Superior temporal gyrus (tissue), 1 donor: ENCODE measurements around the gene GRID1.

Experiments
- DNase-seq: peaks from one replicate; pipeline ENCODE4 v3.0.0-alpha.2; 2016; ENCODE audit errors: extremely low spot score

Gene GRID1

DNA sequence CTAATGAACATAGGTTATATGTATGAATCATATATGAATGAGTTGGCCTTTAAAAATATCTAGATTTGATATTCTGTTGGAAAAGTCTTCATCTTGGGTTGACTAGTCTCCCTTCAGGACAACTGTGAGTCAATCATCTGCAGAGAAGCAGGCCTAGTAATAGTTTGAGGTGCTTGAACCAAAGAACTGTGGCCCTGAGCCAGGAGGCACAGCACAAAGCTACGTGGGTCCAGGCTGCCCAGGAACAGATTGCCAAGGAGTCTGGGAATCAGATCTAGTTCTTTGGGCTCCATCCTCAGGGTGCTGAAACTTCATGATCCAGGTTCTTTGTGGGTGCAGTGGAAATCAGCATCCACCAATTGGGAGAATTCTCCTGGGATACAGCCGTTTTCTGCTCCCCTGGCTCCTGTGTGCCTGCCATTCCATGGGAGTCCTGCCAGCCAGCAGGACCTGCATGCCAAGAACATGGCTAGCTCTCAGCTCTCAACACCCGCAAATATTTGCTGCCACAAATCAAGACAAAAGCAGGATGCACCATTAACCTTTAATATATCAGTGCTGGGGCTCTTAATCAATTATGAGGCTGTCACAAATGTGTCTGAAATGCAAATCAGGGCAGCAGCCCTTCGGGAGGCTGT, 709.0 kb downstream of the GRID1 start:
- DNase-seq = no peak

DNA sequence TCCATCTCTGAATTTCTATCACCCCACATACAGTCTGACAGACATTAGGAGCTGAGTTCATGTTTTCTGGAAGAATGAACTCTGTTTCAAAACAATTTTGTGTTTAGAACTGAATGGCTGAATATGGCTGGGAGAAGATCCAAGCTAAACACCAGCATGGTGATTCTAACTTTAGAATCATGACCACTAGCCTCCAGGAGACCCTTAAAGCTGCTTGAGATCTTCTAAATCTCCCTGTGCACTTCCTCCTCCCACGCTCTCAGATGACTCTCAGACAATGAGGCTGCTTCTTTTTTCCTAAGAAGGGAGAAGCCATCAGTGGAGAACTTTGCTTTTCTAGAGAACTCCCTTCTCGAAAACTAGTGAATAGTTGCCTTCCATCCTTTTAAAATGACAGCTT, 711.2 kb downstream of the GRID1 start:
- no peak for DNase-seq

DNA sequence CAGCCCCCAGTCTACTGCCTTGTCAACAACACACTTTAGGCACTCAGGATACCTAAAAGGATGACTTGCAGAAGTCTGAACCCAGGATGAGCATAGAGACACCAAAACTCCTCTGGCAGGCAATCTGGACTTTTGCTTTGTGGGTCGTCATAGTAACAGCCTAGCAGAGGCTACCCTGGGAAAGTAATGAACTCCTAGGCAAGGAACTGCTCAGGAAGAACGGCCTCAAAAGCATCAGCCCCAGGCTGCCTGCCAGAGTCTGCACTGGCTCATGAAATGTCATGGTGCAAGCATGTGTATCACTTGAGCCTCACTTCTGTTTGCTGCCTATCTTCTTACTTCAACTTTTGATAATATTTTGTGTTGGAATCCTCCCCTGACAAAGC, 715.1 kb downstream of the GRID1 start:
- DNase-seq = no peak

DNA sequence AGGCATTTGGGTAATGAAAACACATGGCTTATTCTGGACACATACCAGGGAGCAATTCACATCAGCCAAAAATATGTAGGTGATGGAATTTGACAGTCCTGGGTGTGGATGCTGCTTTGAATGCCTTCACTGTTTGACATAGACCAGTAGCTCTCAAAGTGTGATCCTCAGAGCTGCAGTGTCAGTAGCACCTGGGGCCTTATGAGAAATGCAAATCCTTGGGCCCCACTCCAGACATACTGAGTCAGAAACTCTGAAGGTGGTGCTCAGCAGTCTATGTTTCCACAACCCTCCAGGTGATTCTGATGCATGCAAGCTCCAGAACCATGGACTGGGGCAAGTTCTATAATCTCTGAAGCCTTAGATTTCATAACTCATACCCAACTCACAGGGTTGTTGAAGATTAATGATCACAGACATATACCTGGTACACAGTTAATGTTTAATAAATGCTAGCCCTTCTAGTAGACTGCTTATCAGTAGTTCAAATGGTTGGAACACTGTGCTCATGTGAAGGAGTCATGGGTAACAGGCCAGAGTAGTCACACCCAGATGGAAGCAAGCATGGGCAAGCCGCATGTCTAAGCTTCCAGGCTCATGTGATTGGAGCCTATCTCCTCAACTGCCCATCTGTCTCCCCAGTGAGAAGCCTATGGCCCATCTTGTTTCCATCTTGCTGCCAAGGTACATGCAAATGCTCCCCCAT, 715.7 kb downstream of the GRID1 start:
- no peak for DNase-seq

DNA sequence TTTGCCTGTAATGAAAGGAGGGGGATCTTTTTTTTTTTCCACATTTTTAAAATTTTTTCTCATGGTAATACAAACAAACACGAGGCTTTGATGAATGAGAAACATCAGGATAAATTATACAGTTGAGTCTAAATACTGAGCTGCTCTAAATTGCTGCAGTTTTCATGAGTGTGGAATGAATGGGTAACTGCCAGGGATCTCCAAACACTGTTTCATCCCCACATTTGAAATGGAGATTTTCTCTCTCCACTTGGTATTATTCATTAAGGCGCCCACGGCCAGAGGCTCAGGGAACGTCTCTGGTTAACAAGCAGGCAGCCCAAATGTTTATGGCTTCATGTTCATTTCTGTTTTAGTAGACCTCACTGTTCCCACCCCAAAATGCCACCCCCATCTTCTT, 717.1 kb downstream of the GRID1 start:
- DNase-seq = no peak

DNA sequence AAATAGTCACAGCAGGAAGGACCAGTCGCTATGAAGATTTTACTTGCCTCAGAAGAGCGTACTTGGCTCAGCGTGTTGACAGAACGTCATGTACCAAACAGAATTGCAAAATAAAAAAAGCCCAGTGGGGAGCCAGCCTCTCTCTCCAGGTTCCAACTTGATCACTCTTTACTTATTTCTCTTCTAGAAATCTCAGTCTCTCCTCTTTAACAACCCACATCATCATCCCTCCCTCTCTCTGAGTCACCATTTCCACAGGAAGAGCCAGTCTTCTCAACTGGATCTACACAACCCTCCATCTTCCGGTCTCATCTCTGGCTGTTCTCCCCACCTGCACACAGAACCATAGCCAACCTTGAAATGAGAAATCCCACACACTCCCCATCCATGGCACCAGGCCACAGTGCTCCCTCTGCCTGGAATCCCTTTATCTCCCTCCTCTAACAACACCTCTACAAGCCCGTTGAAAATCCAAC, 718.3 kb downstream of the GRID1 start:
- DNase-seq = peak; percentile 60

DNA sequence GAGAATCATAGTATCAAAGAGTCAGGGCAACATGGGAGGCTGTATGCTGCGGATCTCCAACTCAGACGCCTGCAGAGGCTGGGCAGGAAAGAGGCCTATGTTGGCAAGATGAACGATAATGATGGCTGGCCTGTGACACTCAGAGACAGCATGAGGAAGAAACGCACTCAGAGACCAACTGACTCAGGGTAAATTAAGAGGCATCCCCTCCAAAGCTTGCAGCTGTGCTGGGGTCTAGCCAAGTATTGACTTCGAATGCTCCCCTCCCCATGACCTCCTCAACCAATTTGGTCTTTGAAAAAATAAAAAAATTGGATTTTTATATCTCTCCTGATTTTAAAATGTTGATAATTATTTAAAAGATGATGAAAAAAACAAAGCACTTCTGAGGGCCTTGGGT, 718.9 kb downstream of the GRID1 start:
- DNase-seq = no peak

DNA sequence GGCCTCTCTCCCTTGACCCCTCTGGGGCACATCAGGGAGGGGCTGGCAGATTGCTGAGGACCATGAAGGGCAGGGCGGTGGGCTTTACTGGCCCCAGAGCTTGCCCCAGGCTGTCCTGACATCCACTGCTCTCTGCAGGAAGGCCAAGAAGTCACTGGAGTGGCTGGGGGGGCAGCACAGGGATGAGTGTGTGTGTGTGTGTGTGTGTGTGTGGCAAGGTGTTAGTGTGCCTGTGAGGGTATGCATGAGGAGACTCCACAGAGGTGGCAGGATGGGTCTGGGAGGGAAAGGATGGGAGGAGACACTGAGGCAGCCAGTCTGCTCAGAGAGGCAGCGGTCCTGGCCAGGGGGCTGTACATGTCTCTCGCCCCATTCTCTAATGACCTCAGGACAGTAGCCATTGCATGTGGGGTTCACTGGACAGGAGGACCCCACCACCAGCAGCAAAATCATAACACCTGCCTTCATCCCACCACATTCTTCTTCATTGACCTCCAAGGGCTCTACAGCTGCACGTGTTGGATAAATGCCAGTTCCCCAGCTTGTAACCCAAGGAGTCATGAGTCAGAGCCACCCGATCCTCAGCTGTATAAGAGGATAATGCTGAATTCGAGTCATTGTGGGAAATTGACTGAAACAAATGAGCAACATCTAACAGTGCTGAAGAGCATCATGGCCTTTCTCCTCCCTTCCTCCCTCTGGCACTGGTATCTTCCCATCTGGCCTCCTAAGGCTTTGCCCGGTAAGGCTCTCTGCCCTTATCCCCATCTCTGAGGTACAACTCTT, 720.5 kb downstream of the GRID1 start:
- DNase-seq = peak; percentile 62

DNA sequence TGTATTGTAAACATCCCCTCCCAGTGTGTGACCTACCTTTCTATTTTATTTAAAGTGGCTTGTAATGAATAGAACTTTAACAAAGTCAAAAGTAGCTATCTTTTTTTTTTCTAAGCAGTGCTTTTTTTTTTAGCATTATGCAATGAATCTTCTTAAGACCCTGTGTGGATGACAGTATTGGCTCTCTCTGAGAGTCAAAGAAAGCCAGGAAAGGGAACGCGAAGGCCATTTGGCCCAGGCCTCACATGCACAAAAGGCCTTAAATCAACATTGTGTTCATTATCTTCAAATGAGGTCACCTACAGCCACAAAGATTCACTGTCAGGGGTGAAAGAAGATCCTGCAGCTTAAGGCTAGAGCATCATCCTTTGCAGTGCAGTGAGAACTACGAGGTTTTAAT, 721.5 kb downstream of the GRID1 start:
- DNase-seq = no peak

DNA sequence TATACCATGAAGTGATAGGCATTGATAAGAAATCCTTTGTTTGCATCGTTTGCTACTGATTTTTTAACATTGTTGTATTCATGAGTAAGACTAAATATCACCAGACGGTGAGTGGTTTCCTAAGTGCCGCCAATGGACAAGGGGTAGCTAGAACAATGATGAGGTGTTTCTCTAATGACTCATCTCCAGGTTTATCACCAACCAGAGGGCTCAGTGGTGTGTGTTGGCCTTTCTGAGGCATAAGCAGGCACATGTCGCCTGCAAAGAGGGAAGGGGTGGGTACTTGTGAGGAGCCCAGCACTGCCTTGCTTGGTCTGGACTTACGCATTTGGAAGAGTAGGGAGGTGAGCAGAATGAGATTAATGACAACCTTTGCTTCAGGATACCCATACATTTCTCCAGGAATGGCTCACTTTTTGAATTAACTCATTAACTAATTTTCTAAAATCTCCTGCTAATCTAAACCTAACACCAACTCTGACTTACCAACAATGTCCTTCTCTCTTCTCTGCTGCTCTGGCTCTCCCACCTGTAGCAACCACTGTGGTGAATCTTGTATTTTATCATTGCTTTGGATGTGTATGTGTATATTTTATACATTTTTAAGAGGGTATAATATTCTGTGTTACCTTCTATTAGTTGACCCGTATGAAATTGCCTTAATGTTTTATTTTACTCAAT, 722.6 kb downstream of the GRID1 start:
- DNase-seq = no peak

DNA sequence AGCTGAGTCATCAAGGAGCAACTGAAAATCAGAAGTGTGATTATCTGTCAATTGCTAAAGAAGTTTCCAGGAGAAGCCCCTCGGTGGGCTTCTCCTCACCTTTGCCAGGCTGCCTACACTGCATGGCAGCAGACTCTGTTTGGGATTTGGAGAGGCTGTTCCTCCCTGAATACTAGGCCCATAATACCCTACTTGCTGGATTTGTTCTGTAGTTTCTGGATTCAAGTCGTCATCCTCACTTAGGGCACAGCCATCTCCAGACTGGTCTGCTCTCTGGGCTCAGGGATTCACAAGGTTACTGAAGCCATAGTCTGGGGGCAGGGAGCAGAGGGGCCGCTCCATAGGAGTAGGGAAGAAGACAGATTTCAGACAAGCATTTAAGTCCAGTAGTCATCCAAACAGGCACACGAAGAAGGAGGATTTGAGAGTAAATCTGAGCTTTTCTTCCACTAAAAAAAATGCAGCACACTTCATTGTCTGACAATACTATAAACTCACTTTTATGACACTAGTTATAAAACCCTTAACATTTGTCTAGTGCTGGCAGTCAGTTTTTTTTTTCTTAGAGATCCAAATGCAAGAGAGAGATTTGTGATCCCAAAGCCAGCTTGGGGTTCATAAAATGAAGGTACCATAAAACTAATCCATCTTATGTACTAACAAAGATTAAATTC, 723.3 kb downstream of the GRID1 start:
- no peak for DNase-seq

DNA sequence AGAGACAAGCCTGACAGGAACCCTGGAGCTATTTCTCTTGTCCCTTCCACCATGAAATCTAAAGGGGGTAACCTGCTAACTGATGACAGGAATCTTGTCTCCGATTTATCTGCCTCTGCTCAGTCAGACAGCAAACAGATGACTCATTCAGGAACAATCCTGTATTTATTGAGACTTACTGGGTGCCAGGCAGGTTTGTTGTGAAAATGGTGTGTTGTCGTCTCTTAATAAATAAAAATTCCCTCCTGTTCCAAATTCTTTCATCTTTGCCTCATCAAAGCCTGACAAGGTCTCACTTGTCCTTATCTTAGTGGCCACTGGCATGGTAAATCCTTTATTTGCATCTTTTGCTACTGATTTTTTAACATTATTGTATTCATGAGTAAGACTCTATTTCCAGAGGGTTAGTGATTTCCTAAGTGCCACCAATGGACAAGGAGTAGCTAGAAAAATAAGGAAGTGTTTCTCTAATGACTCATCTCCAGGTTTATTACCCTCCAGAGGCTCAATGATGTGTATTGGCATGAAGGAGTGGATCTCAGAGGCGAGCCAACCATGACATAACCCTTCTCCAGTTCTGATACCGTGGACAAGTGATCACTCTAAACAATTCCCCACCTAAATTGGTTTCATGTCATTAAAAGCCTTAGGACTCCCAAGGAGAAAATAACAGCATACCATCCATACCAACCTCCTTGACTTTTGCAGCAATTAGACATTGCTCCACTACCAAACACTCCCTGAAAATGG, 724.0 kb downstream of the GRID1 start:
- no peak for DNase-seq

DNA sequence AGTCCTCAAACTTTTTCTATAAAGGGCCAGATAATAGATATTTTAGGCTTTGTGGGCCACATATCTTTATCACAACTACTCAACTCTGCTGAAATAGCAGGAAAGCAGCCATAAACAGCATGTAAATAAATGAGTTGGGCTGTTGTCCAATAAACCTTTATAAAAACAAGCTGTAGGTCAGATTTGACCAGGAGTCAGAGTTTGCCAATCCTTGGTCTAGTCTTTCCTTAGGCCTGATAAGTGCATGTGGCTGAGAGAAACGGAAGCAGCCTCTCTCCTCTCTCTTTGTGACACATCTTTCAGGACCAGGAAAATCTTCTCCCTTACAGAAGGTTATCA, 724.5 kb downstream of the GRID1 start:
- no peak for DNase-seq

DNA sequence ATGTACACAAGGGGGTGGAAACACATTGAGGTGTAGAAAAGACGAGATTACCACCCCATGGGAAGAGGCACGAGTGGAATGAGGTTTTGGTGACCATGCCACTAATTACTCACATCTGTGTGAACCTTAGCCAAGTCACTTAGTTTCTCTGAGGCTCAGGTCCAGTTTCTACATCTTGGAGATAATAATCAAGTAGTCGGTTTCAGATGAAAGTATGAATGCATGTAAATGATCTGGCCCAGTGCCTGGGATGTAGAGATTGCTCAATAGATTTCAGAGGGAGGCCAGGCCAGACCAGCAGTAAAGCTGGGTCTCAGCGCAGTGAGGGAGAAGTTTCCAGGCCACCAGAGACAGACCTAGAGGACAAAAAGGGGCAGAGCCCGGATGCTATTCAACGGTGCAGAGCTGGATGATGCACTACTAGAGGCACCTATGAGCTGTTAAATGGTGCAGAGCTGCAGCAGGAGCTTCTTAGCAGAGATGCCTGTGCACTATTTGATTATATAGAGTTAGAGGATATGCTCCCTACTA, 725.1 kb downstream of the GRID1 start:
- DNase-seq = no peak

DNA sequence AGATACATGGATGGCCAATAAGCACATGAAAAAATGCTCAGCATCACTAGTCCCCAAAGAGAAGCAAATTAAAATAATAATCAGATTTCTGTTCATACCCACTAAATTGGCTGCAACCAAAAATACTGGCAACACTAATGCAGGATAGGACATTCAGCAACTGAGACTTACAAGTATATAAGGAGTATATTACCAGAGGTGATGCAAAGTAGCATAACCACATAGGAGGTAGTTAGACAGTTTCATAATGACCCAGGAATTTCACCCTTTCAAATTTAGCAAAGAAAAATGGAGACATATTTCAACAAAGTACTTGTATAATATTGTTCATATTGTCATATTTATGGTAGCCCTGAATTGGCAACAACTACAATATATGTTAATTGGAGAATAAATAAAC, 727.8 kb downstream of the GRID1 start:
- no peak for DNase-seq

DNA sequence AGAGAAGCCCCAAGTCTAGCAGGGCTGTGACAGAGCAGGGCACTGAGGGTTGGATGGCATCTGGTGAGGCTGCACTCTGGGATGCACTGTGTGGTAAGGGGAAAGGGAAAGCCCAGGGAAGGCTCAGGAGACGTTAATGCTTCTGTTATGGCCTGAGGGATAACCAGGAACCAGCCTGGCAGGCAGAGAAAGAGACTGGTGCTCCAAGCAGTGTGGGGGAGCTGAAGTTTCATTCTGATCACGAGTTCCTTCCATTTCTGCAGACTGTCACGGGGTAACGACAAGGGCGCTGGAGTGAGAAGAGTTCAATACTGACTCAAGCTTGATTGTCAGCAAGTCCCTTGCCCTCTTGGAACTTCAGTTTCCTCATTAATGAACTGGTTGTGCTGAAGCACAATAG, 730.9 kb downstream of the GRID1 start:
- no peak for DNase-seq

DNA sequence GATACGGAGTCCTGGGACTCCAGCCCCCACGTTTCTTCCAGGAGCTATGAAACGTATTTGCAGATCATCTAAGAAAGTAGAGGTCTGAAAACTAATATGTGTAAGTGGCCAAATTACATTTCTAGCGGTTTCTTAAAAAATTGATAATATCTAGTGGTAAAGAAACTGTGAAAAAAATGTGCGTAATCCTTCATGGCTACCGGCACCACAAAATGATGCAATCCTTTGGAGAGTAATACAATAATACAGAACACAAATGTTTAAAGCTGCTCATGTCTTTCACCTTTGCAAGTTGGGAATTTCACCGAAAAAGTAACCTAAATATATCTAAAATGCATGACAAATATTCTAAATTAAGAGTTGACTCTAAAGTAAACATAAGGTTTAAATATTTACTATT, 742.1 kb downstream of the GRID1 start:
- no peak for DNase-seq

DNA sequence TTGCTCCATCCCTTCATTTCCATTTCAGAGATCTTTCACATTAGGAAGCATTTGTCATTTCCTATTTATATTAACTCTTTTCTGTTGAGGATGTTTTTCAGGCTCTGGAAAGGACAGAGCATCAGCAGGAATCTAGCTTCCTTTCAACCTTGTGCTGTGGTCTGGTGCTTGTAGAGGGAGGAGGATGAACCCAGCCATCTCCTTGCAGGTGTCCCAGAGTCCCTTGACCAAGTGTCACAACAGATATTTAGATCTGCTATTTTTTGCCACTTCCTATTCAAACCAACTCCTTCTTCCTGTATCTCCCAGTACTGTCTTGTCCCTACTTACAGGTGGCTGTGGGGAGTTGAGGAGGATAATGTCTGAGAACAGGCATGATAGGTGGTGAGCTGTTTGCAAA, 742.8 kb downstream of the GRID1 start:
- no peak for DNase-seq

DNA sequence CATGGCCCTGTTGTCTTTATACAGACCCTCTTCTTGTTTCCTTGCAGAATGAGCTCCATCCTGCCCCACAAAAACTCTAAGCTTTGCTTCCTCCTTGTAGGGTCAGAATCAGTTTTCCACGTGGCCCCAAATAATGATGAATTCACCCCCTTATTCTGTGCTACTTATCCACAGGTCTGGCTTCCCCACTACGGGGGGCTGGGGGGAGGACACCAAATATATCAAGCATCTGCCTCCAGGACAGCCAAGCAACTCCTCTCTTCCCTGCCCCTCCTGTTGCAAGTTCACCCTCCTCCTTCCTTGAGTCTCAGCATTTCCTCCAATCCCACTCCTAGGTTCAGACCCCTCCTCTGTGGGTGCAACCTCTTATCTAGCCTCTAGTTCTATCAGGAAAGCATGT, 743.3 kb downstream of the GRID1 start:
- no peak for DNase-seq

DNA sequence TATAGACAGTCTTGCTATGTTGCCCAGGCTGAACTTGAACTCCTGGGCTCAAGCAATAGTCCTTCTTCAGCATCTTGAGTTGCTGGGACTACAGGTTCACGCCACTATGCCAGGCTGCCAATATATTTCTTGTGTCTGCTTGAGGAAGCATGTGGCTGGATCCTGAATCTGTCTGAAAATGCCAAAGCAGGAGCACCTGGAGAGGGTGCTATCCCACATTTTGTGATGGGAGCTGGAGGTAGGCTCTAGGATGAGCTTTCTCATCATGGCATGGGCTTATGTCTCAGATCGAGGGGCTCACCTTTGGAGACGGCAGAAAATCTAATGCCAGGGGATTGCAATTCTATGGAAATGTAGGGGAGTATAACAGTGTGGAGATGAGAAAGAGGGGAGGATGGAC, 744.2 kb downstream of the GRID1 start:
- DNase-seq = no peak

DNA sequence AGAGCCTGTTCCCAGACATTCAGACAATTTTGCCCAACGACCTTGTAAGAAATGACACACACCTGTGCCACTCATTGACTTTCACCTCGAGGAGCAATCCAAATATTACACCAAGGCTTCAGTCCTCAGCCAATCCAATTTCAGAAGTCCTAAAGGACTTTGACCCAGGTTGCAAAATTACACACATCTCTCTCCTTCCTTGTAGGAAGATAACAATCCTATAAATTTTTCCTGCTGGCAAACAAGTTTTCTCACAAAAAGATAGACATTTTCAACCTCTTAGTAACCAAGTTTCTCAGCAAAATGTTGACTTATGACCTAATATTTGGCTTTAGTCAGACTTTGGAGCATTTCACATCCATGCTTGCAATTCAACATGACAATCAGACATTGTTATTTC, 745.0 kb downstream of the GRID1 start:
- DNase-seq = no peak
